ENCODE data around the gene CELSR1.

GRCh38 chr22:46415776-46416519 is 121.5 kb downstream of the CELSR1 start:
- TF ChIP-seq CTCF (IDR thresholded peaks at IDR 0.05; ENCODE audit: low read depth, low read length, poor library complexity, severe bottlenecking) (no peak), EZH2phosphoT487 (IDR thresholded peaks at IDR 0.05; ENCODE audit: borderline replicate concordance, low read length) (no peak)

Data from DOHH2 (cell line).